GM12872 (cell line): ENCODE results near the gene MAN1A1.

Experiments used
- CTCF ChIP-seq: IDR thresholded peaks from 3 replicates; pipeline ENCODE4 v1.5.1; 2011; ENCODE audit warnings: low read depth, mild to moderate bottlenecking, low read length, moderate library complexity; ENCODE audit not compliant: insufficient read depth

Gene MAN1A1

DNA sequence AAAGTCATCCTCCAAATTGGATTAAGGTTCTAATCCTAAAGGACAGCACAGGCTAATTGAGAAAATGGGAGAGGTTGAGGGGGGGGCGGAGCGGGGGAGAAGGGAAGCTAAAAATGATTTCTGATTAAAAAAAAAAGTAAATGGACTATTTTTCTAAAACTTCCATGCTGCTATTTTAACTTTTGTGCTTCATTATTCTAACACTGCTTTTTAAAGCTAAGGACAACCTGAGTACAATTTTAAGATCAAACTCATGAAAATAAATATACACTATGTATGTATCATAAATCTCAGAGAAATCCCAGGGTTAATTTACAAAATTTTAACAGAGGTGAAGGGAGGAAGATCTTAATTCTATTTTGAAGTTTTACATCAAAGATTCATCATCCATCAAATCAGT, 4.4 kb downstream of the MAN1A1 start:
- no peak for TF ChIP-seq CTCF

GRCh38 chr6:119344306-119344705, 5.3 kb downstream of the MAN1A1 start:
- no peak for TF ChIP-seq CTCF

DNA sequence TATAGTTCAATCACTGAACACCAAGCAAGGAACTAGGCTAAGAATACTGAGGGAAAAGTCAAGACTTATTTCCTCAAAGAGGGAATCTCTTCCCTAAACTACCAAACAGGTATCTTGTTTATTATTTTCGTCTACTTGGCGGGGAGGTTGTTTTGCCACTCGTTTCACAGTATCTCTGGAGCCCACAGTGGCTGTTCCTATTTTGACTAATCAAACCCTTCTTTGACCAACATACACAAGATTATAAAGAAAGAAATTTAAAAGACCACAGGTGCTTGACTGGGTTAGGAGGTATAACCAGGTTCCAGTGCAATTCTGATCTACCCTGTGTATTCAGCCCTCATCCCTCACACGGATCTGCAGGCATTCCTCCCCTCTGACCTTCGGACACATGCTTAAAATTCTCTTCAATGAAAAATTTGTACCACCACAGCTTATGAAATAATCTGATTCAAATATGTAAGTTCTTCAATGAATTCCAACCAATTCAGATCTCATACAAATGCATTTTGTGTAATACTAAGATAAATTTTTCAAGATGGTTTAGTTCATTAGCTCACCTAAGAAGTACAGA, 5.9 kb downstream of the MAN1A1 start:
- TF ChIP-seq CTCF = no peak

- TF ChIP-seq CTCF = no peak
These were observed 6.4 kb downstream of the MAN1A1 start for GRCh38 chr6:119343167-119343566.

GRCh38 chr6:119342430-119342829, 7.1 kb downstream of the MAN1A1 start:
- no peak for TF ChIP-seq CTCF

GRCh38 chr6:119340796-119341487, 8.6 kb downstream of the MAN1A1 start:
- TF ChIP-seq CTCF = no peak

- TF ChIP-seq CTCF = no peak
These were observed 9.6 kb downstream of the MAN1A1 start for GRCh38 chr6:119339941-119340456.
